ENCODE results near the gene TCEA2.

TCEA2 gene

GRCh38 chr20:64064145-64064698, 1.2 kb downstream of the TCEA2 start:
- DNase-seq (ENCODE audit: low read depth, low spot score): no peak

- no peak for DNase-seq (ENCODE audit: low read depth, low spot score)
These were observed 2.3 kb downstream of the TCEA2 start for GRCh38 chr20:64065062-64065973.

DNA sequence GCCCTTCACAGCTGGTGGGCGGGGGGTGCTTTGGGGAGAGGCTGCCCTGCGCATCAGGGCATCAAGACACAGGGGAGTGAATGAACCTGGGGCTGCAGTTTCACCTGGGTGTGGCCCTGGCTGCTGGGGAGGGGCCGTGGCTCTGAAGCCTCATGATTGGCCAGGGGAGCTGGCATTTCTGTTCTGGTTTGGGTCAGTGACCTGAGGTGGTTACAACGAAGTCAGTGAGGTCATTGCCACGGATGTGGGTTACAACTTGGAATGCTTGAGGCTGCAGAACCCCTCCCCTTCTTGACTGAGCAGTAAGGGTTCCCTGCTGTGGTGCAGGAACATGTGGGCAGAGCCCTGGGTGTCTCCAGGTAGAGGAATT, 3.0 kb downstream of the TCEA2 start:
- DNase-seq (ENCODE audit: low read depth, low spot score): no peak

GRCh38 chr20:64067005-64067632, 4.1 kb downstream of the TCEA2 start:
- no peak for DNase-seq (ENCODE audit: low read depth, low spot score)

DNA sequence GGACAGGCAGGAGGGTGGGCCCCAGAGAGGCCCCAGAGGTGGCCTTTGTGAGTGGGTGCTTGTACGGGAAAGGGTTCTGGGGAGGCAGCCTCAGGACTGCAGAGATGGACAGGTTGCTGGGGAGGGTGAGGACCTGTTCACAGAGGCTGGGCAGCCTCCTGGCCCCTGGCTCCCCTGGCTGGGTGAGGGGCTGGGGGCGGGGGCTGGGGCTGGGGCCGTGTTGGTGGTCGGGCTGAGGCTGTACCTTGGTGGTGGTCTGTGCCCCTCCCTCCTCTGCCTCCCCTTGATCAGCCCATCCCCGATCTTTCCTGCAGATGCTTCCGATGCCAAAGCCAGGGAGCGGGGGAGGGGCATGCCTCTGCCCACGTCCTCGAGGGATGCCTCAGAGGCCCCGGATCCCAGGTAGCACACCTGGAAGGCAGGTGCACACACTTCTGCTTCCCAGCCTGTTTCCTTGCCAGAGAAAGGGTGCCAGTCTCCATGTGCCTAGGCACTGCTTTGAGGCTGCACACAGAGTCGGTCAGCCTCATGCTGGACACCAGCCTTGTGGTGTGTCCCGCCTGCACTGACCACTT, 4.8 kb downstream of the TCEA2 start:
- DNase-seq (ENCODE audit: low read depth, low spot score): no peak

DNA sequence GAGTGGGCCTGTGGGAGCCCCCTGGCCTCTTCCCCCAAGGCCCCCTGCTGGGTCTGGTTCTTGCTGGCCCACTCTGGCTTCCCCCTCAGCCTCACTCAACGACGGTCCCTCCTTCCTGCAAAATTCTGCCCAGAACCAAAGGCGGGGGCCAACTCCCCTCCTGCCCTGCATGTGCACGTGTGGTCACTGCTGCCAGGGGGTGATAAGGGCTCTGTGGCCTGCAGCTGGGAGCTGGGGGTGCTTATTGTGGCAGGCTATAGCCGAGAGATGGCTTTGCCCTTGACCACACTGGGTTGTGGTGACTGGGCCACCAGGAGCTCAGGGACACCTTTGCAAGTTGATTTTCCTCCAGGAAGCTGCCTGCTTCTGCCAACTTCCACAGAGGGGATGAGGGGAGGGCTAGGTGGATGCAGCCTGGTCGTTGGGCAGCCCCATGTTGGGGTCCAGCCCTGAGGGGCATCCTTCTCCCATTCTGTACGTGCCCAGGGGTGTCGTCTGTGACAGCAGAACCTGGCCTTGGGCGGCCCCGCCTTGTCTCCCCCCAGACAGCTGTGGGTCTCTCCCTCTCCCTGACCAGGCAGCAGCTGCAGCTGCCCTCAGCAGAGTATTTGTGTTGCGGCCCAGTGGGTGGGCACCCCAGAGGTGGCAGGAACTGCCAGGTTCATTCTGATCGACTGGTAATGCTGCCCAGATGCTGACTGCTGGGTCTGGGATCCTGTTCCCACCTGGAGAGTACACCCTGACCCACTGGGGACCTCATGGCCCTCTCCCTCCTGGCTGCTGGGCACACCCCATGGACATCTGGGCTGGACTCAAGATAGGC, 5.6 kb downstream of the TCEA2 start:
- no peak for DNase-seq (ENCODE audit: low read depth, low spot score)

GRCh38 chr20:64069209-64069613, 6.2 kb downstream of the TCEA2 start:
- DNase-seq (ENCODE audit: low read depth, low spot score): no peak

DNA sequence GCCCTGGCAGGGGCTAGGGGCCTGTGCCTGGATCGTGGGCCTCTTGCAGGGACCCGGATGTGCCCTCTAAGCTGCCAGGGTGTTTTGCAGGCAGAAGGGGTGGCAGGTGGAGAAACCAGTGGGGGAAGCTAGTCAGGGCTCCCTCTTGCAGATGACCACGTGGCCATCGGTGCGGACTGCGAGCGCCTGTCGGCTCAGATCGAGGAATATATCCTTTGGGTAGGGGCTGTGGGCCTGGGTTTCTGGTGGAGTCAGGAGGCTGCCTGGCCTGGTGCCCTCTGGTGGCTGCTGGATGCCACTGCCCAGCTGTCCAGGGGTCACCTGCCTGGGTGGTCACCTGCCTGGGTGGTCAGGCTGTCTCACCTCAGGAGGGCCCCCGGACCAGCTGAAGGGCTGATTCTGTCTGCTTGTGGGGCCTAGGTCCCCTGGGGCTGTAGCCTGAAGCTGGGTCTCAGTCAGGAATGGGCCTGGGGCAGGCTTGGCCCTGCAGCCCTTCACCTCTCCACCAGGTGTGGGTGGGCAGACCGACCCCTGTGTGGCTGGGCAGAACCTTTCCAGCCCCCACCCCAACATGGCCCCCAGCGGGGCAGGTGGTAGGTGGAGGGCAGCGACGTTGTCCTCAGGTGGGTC, 6.7 kb downstream of the TCEA2 start:
- no peak for DNase-seq (ENCODE audit: low read depth, low spot score)

DNA sequence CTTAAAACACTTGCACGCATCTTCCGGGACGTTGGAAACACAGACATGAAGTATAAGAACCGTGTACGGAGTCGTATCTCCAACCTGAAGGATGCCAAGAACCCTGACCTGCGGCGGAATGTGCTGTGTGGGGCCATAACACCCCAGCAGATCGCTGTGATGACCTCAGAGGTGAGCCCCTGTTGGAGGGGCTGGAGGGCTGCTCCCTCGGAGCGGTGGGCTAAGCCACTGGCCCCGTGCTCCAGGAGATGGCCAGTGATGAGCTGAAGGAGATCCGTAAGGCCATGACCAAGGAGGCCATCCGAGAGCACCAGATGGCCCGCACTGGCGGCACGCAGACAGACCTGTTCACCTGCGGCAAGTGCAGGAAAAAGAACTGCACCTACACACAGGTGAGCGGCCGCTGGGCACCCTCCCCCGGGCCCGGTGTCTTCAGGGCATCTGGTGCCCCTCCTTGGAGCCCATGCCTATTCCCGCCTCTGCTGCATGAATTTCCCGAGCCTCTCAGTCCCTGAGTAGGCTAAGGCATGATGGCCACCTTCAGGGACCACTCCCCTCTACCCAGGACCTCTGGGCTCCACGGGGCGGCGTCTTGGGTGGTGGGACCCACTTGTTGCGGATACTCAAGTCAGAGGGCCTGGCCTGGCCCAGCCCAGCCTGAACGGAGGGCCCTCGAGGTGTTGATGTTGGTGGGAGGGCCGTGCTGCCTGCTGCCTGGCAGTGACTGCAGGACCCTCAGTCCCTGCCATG, 7.4 kb downstream of the TCEA2 start:
- no peak for DNase-seq (ENCODE audit: low read depth, low spot score)

- no peak for DNase-seq (ENCODE audit: low read depth, low spot score)
These were observed 8.6 kb downstream of the TCEA2 start for GRCh38 chr20:64071341-64072332.

- DNase-seq (ENCODE audit: low read depth, low spot score): no peak
These were observed 9.6 kb downstream of the TCEA2 start for GRCh38 chr20:64072498-64073063.

DNA sequence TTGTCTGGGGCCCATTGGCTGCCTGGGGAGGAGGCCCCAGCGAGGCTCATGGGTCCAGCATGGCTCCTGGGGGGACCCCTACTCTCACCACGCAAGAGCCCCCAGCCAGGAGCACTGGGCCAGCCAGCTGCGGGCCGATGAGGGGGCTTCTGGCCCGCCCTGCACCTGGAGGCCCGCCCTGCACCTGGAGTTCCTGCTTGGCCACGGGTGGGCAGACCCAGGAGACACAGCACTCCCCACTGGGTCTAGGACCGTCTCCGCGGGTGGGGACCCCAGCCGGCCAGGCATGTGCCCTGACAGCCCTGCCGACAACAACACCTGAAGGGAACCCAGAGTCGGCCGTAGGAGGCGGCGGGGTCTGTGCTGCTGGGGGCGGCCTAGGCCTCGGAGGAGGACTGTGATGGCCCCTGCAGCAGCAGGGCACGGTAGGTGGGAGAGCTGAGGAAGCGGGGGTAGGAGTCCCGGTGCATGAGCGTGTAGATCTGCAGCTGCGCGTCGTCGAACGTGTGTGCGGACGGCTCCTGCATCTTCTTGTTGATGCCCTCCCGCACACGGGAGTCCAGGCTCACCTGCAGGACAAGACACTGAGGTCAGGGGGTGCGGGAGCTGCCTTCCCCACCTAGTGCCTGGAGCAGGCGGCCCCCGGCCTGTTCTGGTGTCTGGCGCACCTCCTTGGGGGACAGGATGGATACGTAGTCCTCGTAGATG, 10.6 kb downstream of the TCEA2 start:
- DNase-seq (ENCODE audit: low read depth, low spot score): no peak

DNA sequence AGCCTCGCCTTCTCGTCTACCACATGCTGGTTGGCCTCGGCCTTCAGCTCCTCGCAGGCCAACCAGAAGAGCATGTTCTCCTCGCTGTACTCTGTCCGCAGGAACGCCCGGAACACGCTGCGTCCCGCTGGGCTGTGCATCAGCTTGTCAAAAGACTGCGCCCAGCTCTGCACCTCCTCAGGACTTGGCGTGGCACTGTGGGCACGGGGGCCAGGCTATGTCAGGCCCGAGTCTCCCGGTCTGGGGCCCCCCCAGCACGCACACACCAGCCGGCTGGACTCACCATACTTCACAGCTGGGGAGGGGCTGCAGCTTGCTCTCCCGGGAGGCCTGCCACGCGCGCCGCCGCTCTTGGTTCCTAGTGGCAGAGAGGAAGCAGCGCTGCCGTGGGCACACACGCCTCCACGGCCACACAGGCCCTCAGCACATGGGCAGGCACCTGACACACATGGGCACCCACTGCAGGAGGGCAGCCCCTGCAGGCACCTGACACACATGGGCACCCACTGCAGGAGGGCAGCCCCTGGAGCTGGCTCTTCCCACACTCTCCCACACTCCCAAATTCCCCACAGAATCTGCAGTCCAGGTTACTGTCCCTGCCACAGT, 11.3 kb downstream of the TCEA2 start:
- DNase-seq (ENCODE audit: low read depth, low spot score): no peak

GRCh38 chr20:64074963-64075362, 12.0 kb downstream of the TCEA2 start:
- no peak for DNase-seq (ENCODE audit: low read depth, low spot score)

DNA sequence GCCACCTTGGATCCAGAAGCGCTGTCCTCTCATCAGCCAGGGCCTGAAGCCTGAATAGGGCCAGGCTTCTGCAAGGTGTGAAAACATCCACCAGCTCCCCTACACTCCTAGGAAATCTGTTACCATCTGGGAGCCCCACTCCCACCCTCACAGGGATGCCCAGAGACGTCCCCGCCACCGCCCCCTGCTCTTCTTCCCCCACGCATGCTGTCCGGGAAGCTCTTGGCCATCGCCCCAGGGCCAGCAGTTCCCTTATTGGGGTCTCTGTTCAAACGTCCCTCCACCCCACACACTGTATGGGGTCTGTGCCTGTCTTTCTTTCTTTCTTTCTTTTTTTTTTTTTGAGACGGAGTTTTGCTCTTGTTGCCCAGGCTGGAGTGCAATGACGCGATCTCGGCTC, 12.6 kb downstream of the TCEA2 start:
- no peak for DNase-seq (ENCODE audit: low read depth, low spot score)

- no peak for DNase-seq (ENCODE audit: low read depth, low spot score)
These were observed 13.3 kb downstream of the TCEA2 start for GRCh38 chr20:64076061-64076997.

DNA sequence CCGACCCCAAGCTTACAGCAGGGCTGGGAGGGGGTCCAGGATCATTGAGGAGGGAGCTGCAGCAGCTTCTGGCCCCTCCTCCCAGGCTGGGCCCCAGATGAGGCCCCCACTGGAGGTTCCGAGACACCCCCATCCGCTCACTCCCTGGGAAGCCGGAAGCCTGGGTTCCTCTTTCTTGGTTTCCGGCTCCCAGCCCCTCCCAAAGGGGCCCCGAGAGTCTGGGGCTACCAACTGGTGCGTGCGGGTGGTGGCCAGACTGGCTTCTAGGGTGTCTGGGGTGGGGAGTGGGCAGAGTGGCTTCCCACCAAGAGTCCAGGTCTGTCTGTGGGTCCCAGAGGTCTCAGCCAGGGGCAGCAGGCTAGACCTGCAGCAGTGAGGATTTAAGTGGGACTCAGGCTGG, 14.1 kb downstream of the TCEA2 start:
- no peak for DNase-seq (ENCODE audit: low read depth, low spot score)

Measured in brain pericyte (primary cell).